GM19397 (cell line): Measurements from ENCODE around the gene WNT16.
"Not testable (repeated sequence)": the region's sequence is repeated elsewhere in the genome, so short reads cannot be mapped to it uniquely, and the experiment has no call there.

Source experiments
- ATAC-seq: cut with Tn5 transposase; IDR thresholded peaks from one replicate; pipeline ENCODE4 v1.9.1; 2021; ENCODE audit warnings: mild to moderate bottlenecking, moderate library complexity; ENCODE audit not compliant: unreplicated experiment

Gene WNT16, protein sequence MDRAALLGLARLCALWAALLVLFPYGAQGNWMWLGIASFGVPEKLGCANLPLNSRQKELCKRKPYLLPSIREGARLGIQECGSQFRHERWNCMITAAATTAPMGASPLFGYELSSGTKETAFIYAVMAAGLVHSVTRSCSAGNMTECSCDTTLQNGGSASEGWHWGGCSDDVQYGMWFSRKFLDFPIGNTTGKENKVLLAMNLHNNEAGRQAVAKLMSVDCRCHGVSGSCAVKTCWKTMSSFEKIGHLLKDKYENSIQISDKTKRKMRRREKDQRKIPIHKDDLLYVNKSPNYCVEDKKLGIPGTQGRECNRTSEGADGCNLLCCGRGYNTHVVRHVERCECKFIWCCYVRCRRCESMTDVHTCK

DNA sequence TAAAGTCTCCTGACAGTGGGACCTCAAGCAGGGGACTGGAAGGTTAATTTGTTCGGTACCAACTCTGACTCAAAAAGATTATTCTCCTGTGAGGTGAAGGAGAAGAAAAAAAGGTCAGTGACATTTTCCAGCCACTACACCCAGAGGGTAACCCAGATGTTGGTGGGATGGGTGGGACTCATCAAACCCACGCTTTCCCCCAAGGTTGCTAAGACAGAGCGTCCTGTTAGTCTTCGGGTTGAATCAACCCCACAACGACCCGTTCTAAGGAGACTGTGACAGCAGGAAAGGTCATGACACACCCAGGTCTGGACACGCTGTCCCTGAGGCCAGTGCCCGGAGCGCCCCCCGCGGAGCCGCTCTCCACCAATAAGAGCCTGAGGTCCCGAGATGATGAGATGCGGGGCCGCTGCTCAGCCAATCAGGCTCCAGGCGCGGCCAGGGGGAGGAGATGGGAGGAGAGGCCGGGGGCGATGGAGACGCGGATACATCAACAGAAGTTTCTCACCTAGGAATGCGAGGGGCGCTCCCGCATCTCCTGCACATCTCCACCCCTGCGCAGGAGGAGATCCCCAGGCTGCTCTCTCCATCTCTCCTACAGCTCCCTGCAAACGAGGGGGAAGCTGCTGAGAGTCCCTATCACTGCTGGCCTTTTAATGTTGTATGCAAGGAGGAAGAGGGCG lies at the start of gene WNT16:
Gene WNT16 (plus strand): TSS at position 493 of the 683 bp plus-strand sequence. CDS start 293 bp downstream, outside the sequence.
- ATAC-seq: no peak

DNA sequence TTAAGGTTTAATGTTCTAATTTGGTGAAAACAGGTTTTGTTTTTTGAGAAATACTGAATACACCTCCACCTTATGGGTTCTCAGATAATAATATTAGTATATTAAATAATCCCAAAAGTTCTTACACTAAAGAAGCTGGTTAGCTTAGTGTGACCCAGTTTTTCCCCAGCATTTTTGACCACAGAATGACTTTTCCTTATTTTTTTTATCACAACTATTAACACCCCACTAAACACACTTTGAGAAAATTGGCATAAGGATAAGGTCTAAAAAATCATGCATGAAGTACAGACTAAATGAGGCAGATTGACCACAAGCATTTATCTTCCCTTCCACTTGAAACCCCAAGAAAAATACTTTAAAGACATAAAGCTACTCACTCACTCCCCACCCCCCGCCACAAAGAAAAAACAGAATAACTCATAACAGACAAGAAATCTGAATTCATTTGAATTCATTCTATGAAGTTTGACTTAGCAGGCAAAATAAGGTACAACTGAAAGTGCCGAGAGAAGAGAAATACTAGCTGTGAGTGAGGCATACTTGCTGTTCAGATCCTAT lies 49.7 kb upstream of the WNT16 start:
- no peak for ATAC-seq

DNA sequence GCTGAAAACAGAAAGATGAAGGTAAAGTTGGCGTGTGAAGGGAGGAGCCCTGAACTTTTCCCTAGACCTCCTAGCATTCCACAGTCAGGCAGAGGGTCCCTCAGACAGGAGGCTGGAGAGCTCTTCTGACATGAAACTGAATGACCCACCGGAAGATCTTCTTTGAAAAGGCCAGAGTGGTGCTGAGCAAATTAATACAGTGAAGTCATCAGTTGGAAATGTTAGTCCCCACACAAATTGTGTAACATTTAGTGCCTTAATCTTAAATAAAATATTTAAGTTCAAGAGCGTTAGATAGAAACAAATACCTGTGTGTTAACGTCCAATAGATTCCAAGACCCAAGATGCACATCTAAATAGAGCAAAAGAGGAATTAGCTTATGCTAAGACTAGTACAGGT lies 49.0 kb upstream of the WNT16 start:
- no peak for ATAC-seq

DNA sequence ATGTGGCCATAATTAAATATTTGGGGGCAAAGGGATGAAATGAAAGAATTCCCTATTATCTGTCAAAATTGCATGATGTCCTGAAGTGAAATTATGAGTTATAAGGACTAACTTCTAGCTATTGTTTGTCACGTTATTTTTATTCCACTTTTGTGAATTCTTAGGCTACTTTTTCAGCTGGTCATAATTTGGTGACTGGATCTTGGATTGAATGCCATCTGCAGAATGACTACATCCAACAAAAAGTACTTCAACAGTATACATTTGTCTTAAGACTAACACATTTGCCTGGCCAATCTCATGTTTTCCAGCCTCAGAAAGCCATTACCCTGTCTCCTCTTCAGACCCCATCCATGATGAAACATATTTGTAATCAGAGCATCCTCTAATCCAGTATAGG lies 48.1 kb upstream of the WNT16 start:
- no peak for ATAC-seq

DNA sequence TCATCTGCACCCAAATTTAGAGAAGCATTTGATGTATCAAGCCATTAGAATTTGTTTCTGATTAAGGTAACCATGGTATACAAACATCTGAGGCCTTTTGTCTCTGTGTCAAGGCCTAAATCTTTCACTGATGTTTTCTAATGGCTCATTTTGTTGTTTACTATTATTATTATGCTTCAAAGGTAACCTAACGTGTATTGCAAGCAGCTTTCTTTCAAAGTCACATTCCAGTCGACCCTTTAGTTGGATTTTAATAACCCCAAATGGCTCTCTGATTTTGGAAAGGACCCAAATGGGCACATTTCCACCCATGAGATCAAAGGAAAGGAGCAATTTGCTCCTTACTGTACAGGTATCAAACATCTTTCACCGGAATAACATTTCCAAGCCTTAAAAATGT lies 46.7 kb upstream of the WNT16 start:
- no peak for ATAC-seq

DNA sequence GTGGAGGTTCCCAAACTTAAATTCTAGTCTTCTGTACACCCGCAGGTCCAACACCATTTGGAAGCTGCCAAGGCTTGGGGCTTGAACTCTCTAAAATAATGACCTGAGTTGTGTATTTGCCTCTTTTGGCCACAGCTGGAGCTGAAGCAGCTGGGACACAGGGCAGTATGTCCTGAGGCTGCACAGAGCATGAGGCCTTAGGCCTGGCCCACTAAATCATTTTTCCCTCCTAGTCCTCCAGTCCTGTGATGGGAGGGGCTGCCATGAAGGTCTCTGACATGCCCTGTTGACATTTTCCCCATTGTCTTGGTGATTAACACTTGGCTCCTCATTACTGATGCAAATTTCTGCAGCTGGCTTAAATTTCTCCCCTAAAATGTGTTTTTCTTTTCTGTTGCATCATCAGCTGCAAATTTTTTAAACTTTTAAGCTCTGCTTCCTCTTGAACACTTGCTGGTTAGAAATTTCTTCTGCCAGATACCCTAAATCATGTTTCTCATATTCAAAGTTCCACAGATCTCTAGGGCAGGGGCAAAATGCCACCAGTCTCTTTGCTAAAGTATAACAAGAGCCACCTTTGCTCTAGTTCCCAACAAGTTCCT lies 43.6 kb upstream of the WNT16 start:
- ATAC-seq: no peak

DNA sequence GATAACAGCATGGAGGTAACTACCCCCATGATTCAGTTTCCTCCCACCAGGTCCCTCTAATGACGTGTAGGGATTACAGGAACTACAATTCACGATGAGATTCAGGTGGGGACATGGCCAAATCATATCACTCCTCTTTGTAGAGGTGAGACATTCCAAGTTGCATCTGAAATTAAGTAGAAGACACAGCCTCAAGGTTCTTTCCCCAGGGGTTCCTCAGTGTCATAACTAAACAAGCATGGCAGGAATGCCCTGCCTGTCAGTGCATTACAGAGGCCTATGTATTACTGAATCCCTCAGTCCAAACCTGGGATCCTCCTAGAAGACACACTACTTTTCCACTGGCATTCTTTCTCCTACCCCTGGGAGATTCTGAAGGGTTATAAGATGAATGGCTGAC lies 42.6 kb upstream of the WNT16 start:
- no peak for ATAC-seq

DNA sequence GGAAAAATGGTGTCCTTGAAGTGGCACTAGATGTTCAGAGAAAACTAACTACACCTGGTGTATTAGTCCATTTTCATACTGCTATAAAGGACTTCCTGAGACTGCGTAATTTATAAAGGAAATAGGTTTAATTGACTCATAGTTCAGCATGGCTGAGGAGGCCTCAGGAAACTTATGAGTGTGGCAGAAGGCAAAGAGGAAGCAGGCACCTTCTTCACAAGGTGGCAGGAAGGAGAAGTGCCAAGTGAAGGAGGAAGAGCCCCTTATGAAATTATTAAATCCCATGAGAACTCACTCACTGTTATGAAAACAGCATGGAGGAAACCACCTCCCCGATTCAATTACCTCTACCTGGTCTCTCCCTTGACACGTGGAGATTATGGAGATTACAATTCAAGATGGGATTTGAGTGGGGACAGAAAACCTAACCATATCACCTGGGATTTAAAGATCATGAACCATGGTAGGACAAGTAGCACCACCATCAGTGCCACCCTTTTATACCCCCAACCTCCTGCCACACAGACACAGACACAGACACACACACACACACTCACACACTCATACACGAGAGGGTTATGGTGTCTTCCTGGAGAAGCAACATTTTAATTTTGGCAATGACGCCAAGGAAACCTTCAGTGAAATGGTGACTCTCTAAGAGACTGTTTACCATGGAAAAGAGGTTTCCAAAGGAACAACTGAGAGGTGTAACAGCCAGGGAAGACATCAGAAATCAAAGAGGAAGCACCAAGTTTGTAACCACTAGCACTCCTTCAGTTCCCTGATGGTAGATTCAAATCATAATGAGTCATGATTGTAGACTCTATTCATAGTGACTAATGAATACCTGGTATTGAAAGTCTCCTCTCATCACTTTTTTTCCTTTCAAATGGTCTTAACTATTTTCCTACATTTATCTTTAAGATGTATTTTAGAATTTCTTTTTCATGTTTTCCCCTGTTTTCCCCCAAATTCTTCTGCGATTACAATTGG lies 41.8 kb upstream of the WNT16 start:
- ATAC-seq: no peak

DNA sequence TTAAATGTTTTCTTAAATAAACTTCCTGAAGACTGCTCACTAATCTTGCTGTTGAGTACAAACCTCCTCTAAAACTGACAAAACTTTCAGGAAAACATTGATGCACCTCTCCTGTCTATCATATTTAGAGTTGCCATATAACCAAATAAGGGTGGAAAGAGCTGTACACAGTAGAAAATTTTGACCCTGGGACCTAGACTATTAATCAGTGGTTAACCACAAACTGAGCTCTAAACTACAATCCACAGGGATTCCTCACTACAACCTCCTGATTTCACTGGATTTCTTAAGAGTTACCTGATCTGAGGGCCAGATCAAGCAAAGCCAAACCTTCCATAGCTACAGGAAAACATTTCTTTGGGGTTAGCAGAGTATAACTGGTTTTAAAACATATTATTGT lies 39.9 kb upstream of the WNT16 start:
- no peak for ATAC-seq

DNA sequence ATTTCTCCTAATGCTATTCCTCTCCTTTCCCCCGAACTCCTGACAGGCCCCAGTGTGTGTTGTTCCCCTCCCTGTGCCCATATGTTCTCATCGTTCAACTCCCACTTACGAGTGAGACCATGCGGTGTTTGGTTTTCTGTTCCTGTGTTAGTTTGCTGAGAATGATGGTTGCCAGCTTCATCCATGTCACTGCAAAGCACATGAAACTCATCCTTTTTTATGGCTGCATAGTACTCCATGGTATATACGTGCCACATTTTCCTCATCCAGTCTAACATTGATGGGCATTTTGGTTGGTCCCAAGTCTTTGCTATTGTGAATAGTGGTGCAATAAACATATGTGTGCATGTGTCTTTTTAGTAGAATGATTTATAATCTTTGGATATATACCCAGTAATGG lies 38.9 kb upstream of the WNT16 start:
- ATAC-seq: not testable (repeated sequence)

DNA sequence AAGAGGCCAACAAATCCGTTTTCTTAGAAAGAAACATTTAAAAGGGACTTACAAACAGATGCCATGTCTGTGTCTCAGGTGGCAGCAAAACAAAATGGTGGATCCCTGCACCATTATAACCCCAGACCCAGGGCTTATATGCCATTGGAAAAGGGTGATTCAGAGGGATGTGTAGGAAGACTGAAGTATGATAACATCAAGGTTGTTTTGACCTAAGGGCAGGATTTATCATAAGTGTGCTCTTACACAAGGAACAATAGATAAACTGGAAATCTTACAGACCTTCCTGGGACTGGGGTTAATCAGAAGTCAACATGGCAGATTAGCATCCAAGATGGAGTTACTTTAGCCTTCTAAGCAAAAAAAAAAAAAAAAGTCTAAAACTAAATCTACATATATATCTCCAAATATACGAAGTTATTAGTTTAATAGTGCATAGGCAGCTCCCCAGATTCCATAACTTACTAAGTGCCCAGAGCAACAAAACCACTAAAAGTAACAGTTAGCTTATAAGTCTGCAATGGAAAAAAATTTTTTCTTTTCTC lies 34.3 kb upstream of the WNT16 start:
- ATAC-seq: no peak

DNA sequence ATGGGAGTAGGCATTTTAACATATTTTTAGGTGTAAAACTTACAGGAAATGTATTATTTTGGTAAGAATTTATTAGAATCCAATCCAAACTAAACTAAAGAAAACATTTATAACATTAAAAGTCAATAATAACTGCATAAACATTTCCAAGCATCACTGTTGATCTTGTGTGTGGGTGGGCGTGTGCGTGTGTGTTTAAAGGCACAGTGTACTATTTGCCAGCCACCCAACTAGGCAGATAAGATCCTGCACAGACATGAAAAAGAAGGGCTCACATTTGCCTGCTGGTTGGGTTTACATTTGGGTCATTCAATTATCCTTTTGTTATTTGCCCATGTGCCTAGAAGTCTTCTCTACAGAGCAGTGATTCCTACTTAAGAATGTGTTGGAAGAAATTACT lies 31.0 kb upstream of the WNT16 start:
- ATAC-seq: no peak

DNA sequence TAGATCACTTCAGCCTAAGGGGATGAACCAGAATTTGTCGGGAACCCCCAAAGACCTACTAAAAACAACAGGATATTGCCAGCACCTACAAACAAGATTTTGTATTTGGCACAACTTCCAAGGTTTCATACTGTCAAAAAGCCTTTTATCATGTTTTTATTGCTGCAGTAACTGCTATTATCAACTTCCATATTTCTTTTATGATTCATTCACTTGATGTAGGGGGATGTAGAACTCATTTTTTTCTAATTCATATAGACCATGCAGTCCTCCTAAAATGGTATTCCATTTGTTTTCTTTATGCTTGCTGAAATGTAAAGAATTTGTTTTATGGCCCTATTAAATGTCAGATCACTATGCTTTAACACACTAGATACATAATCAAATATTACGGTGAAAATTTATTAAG lies 30.0 kb upstream of the WNT16 start:
- ATAC-seq: no peak

DNA sequence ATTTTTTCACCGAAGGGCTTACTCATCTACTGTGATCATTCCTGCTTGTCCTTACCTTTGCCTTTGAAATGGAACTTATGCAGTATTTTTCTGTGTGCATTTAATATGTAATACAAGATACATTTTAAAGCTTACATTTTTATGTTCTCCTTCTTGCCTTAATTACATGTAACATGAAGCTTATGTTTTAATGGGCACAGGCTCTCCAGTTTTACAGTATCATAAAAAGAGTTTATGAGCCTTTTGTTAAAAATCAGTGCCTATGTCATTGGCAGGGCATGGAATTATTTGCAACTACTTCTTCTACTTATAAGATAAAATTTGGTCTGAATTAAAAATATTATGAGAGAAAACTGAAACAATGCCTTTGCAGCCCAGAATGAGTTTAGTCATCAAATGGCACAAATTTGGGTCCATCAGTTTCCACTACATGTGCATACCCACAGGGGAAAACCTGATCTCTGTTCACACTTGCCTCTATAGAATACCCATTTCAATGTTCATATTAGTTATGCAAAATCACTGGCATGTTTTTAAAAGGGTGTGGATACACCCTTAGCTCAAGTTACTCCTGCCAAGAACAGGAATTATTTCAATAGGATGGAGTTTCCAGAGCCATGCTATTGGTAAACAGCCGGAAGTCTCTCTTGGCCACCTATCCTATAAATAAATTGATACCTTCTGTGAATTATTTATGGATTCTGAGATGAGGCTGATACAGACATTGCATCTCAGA lies 27.9 kb upstream of the WNT16 start:
- no peak for ATAC-seq

DNA sequence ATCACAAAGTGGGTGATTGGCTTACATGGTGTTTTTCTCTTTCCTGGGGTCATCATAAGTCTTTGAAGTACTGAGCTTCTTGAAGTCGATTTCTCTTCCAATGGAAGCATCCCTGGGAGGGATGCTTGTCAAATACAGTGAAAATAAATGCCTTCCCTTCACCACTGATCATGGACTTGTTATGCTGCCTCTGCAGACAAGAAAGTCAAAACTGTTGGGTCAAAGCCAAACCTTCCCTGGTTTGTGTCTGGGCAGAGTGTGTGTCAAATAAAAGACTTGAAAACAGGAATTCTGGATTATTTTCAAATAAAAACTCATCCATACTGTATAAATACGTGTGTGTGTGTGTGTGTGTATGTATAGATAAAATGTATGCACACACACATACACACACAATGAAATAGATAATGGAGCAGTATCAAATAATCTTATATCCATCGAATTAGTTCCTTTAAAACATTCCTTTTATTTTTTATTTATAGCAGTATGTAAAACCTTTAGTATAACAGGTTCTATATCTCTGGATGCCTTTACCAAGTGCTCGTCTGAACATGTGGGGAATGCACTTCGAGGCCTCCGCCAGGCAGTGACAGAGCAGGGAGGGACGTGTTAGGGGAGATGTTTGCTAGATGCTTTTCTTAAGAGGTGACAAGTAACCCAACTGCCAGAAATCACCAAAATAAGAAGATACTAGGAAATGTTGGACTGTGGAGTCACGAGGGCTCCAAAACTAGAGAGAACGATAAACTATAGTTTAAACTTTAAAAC lies 27.2 kb upstream of the WNT16 start:
- no peak for ATAC-seq

DNA sequence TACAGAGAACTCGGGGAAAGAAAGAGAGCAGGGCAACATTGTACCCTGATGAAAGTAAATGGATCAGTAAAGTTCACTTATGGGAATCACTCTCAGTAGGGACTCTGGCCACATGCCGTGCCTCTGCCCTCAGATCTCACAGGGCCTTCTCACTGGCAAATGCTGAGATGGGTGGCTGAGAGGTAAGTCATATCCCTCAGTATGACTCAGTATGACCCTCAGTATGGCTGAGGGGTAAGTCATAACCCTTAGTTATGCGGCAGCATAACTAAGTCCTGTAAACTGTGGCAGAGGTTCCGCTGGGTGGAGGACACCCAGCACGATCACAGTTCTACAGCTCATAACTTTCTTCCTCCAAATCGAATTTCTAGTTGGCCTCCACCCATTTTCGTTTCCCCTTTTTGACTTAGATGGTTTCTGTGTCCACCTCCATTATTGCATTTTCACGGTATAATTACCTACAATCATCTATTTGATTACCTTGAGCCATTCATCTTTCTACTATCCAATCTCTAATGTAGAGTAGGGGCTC lies 26.5 kb upstream of the WNT16 start:
- peak; percentile 97 for ATAC-seq

DNA sequence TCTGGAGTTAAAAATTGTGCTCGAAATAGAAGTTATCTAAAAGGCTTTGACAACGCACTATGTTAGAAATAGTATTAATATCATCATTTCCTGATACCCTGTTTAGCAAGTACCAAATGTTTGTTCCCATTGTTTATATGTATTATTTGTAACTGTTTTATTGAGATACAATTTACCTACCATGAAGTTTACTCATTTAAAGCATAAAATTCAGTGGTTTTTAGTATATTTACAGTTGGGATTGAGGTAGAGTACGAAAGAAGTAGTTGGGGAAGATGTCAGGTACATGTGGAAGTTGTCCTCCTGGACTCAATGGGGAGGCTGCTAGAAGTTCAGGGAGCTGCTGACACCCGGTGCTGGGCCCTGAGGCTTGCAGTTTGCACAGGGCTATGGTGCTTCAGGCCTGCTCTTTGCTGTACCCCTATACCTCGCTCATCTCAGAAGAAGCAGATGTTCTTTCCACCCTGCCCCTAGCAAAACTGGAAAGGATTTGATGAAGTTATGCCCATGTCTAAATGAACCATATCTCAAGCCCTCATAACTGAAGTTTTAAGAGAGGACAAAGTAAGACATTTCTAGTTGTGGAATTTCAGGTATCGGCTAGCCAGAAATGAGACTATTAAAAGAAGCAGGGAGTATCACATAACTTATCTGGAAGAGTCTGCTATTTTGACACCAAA lies 25.2 kb upstream of the WNT16 start:
- ATAC-seq: no peak

DNA sequence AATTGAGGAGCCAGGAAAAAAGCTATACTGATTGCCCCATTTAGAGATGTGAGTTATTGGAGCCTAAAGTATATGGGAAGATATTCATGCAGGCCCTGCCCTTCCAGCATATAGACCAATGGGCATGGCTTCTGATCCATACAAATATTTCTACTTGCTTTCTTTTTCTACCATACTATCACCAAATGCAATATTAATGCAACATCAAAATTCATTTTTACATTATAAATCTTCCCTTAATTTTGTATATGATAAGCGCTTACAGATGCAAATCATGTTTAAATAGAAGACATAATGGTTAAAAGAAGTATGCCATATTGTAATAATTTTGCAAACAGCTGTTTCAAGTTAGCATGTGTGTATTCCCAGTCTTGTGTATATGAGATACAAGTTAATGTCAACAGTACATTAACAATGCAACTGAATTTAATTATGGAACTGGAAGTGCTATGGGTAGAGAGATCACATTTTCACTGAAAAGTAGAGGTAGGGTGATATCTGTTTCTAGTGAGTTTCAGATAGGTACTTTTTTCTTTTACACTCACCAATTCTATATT lies 24.6 kb upstream of the WNT16 start:
- no peak for ATAC-seq
